Neuron (in vitro differentiated cells): ENCODE measurements around the gene ARHGEF12.
A peak's percentile ranks its signal among the peaks of the same experiment; 100 is the strongest.

Experiments used
- H2AFZ ChIP-seq: one replicate; pipeline ENCODE4 v1.6.1; 2013; ENCODE audit warnings: low read depth, mild to moderate bottlenecking, inconsistent platforms, low read length, moderate library complexity
- H3K27me3 ChIP-seq: one replicate; pipeline ENCODE4 v1.6.1; 2013; ENCODE audit warnings: low read length; ENCODE audit not compliant: insufficient read depth
- H3K36me3 ChIP-seq: one replicate; pipeline ENCODE4 v1.6.1; 2013; ENCODE audit warnings: low read length; ENCODE audit not compliant: insufficient read depth
- H3K4me1 ChIP-seq: one replicate; pipeline ENCODE4 v1.6.1; 2013; ENCODE audit warnings: low read length; ENCODE audit not compliant: insufficient read depth
- H3K4me3 ChIP-seq: 2 replicates; pipeline ENCODE4 v1.5.1; 2013; ENCODE audit warnings: mild to moderate bottlenecking, low read length, moderate library complexity
- H3K9me3 ChIP-seq: one replicate; pipeline ENCODE4 v1.6.1; 2013; ENCODE audit warnings: low read length

Gene ARHGEF12

DNA sequence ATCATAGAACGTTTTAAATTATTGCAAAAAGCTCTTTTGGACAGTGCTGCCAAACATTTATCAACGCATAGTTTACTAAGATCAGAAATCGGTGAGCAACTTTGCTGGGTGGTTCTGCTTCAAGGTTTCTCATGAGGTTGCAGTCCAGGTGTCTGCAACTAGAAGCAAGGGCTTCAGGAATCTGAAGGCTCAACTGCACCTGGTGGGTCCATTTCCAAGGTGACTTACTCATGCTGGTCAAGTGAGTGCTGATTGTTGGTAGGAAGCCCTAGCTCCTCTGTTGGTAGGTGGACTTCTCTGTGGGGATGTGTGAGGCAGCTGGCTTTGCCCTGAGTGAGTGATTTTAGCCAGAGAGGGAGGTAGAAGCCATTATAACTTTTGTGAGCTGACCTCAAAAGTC lies 22.5 kb downstream of the ARHGEF12 start:
- Histone ChIP-seq H3K36me3 (no peaks in the 10 kb centered on the region), H2AFZ (no peak overlapping the region), H3K9me3 (peaks cover 8% of the 10 kb centered on the region), H3K4me1 (no peaks in the 10 kb centered on the region), H3K4me3 (no peak overlapping the region), H3K27me3 (no peaks in the 10 kb centered on the region)

DNA sequence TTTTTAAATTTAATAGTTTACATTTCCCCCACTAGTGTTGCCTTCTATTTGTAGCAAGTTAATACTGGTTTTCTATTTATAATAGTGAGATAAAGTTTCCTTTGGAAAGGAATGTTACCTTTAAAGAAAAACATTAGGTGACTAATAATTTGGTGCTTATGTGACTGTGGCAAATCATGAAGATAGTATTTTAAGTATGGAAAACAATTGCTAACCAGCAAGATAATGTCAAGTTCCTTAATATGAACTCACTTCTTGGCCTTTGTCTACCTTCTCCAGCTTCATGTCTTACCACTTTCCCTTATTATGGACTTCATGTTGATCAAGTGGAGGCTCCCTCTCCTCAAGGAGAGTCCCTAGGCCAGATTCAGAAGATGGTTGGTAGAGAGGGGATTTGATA lies 27.2 kb downstream of the ARHGEF12 start:
- Histone ChIP-seq H3K27me3 (no peaks in the 10 kb centered on the region), H3K4me1 (no peaks in the 10 kb centered on the region), H3K9me3 (peaks cover 10% of the 10 kb centered on the region), H3K36me3 (no peaks in the 10 kb centered on the region), H3K4me3 (no peak overlapping the region), H2AFZ (no peak overlapping the region)

DNA sequence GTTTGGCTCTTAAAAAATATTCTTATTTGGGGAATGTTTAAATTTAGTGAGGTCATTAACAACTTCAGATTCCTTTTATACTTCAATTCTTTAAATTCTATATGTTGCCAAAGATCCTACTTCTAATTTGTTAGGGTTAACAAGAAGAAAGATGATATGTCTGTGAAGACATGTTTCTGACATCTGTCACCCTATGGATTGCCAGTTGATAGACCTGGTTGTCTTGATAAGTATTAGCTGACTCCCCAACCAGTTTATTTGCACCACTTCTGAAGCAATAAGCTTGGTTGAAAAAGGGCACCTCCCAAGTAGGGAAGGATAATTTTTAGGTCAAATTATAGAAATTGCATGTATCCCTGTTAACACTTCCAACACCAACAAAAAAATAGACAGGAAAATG lies 29.3 kb downstream of the ARHGEF12 start:
- Histone ChIP-seq H3K9me3 (peaks cover 7% of the 10 kb centered on the region), H3K4me3 (no peak overlapping the region), H2AFZ (no peak overlapping the region), H3K4me1 (no peaks in the 10 kb centered on the region), H3K27me3 (no peaks in the 10 kb centered on the region), H3K36me3 (no peaks in the 10 kb centered on the region)

DNA sequence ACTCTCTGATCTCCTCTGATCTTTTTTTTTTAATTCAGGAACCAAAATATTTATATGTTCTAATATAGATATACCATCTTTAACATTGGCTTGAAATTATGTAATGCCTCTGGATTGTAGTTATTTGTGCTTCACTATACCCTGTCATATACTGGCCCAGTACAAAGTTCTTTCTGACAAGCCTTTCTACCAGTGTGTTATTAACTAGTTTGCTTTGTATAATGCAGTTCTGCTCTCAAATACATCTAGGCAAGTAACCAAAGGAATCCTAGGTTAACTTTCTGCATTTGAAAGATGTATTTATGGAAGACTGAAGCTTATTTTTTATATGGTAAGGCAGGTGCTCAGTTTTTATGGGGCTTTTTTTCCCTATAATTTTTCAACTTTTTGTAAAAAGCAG lies 36.1 kb downstream of the ARHGEF12 start:
- Histone ChIP-seq H3K27me3 (no peaks in the 10 kb centered on the region), H3K36me3 (no peaks in the 10 kb centered on the region), H3K4me3 (no peak overlapping the region), H2AFZ (no peak overlapping the region), H3K4me1 (no peaks in the 10 kb centered on the region), H3K9me3 (peaks cover 1% of the 10 kb centered on the region)

DNA sequence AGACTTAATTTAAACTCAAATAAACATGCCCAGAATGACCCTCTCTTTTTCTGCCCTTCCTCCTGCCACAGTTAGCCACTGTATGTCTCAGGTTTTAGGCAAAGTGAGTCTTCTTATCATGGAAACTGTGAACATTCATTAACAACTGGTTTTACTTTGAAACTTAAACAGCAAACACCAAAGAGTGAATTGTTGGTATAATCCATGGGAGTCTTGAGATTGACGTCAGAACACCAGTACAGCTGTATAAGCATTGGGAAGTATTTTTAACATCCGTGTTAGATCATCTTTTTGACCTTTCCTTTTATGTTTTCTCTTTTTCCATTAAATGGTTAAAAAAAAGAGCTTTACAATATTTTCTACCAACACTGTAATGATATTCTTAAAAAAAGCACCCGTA lies 38.9 kb downstream of the ARHGEF12 start:
- peaks cover 4% of the 10 kb centered on the region for H3K9me3 ChIP-seq
- no peak overlapping the region for H2AFZ ChIP-seq
- H3K27me3 ChIP-seq, result no peaks in the 10 kb centered on the region
- H3K4me3 ChIP-seq, result no peak overlapping the region
- no peaks in the 10 kb centered on the region for H3K36me3 ChIP-seq
- H3K4me1 ChIP-seq, result no peaks in the 10 kb centered on the region

DNA sequence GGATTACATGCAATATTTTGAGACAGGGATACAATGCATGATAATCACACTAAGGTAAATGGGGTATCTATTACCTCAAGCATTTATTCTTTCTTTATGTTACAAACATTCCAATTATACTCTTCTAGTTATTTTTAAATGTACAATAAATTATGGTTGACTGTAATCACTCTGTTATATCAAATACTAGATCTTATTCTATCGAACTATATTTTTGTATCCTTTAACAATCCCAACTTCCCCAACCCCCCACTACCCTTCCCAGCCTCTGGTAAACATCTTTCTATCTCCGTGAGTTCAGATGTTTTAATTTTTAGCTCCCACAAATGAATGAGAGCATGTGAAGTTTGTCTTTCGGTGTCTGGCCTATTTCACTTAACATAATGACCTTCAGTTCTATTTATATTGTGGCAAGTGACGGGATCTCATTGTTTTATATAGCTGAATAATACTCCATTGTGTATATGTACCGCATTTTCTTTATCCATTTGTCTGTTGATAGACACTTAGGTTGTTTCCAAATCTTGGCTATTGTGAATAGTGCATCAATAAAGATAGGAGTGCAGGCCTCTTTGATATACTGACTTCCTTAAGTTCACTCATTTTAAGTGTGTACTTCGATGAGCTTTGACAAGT lies 40.5 kb downstream of the ARHGEF12 start:
- Histone ChIP-seq H3K27me3 (no peaks in the 10 kb centered on the region), H3K4me1 (no peaks in the 10 kb centered on the region), H2AFZ (no peak overlapping the region), H3K9me3 (peaks cover 4% of the 10 kb centered on the region), H3K4me3 (no peak overlapping the region), H3K36me3 (no peaks in the 10 kb centered on the region)

DNA sequence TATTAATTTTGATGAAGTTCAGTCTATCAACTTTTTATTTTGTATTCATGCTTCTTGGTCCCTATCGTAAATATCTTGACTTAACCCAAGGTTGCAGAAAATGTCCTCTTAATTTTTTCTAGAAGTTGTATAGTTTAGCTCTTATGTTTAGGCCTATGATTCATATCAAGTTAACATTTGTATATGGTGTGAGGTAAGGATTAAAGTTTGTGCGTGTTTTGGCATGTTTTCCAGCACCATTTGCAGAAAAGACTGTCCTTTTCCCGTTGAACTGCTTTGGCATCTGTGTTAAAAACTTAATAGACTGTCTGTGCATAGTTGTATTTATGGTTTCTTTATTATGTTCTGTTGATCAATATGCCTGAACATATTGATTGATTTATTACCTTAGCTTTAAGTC lies 42.3 kb downstream of the ARHGEF12 start:
- Histone ChIP-seq H3K27me3 (no peaks in the 10 kb centered on the region), H2AFZ (no peak overlapping the region), H3K36me3 (no peaks in the 10 kb centered on the region), H3K9me3 (peaks cover 7% of the 10 kb centered on the region), H3K4me3 (no peak overlapping the region), H3K4me1 (no peaks in the 10 kb centered on the region)

DNA sequence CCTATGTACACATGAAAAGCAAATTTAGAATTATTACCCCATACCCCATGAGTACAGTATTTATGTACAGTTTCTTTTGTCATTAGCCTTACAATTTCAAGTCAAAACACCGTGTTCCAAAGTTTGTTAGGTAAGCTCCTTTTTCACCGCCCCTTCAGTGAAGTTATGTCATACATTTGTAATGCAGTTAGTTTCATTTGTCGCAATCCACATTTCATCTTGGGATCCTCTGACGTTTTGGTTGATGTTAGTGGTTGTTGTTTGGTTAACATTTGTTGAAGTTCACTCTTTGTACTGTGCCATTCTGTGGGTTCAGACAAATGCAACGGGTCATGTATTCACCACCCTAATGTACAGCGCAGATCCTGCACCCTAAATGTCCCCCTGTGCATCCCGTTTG lies 45.2 kb downstream of the ARHGEF12 start:
- Histone ChIP-seq H3K36me3 (no peaks in the 10 kb centered on the region), H3K4me3 (no peak overlapping the region), H3K27me3 (no peaks in the 10 kb centered on the region), H2AFZ (no peak overlapping the region), H3K4me1 (peaks cover 16% of the 10 kb centered on the region), H3K9me3 (peaks cover 8% of the 10 kb centered on the region)

DNA sequence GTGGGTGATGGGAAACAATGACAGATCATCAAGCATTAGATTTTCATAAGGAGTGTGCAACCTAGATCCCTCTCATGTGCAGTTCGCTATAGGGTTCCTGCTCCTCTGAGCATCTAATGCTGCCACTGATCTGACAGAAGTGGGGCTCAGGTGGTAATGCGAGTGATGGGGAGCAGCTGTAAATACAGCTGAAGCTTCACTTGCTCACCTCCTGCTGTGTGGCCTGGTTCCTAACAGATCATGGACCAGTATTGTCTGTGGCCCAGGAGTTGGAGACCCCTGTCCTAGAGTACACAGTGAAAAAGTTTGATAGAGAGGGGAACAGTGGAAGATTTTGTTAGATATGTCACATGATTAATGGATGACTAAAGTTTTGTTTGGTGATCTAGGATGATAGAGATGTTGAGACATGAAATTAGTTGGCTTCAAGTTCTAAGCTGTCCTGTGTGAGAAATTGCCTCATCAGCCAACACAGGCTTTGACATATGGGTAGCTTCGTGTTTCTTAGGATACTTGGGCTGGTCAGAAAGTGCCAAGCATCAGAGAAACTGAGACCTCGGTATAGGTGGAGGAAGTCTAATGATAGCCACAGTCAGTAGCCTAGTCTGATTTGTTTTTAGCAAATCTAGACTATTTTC lies 47.4 kb downstream of the ARHGEF12 start:
- Histone ChIP-seq H3K36me3 (no peaks in the 10 kb centered on the region), H3K4me1 (peaks cover 16% of the 10 kb centered on the region), H3K4me3 (no peak overlapping the region), H3K9me3 (peaks cover 5% of the 10 kb centered on the region), H3K27me3 (no peaks in the 10 kb centered on the region), H2AFZ (no peak overlapping the region)

DNA sequence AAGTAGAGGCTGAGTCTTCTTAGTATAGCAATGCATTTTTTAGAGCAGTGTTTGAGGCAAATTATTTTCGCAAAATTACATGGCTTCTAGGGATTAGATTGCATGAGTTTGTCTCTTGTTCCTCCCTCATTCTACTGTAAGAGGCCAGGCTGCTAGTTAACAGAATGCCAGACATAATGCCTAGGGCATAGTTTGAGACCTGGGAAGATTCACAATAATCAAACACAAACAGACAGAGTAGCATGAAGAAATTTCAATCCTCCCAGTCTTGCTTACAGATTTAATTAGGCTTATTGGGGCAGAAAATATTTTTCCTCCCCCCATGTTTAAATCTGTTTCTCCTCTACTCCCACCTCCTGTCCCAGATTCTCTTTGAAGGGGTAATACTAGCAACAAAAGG lies 48.3 kb downstream of the ARHGEF12 start:
- Histone ChIP-seq H3K4me3 (no peak overlapping the region), H3K4me1 (peaks cover 16% of the 10 kb centered on the region), H3K27me3 (no peaks in the 10 kb centered on the region), H2AFZ (no peak overlapping the region), H3K36me3 (no peaks in the 10 kb centered on the region), H3K9me3 (peaks cover 5% of the 10 kb centered on the region)

DNA sequence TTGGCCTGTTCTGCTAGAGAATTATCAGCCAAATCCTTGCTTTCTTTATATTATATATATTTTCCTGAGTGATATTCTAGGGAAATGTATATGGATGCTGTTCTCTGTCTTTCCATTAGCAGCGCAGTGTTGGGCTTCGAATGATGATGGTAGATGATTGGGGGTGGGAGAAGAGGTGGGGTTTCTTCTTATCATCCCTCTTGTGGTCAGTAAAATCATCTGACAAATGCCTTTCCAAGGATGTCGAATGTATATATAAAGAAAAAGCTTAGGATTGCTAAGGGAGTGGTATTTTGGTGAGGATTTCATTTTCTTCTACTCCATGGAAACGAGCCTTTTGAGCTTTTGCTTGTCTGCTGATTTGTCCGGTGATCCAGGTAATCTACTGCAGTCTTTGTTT lies 48.9 kb downstream of the ARHGEF12 start:
- no peaks in the 10 kb centered on the region for H3K27me3 ChIP-seq
- no peak overlapping the region for H2AFZ ChIP-seq
- peak overlapping the region; percentile 16 for H3K4me3 ChIP-seq
- peaks cover 16% of the 10 kb centered on the region for H3K4me1 ChIP-seq
- H3K9me3 ChIP-seq, result peaks cover 5% of the 10 kb centered on the region
- no peaks in the 10 kb centered on the region for H3K36me3 ChIP-seq

DNA sequence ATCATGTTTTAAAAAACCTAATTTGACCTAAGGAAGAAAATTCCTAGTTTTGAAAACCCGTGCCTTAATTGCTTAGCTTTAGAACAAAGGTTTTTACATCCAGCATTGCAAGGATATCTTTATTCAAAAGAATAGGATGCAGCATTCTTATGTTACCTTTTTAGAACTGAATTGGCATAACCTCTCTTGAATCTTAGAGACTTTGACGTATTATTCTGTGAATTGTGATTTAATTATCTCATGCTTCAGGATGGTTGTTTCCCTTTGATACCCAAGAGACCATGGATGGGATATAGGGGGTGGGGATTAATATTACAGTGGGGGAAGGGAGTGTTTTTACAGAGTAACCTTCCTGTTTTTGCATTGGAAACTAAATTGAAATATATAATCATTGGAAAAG lies 49.4 kb downstream of the ARHGEF12 start:
- peaks cover 16% of the 10 kb centered on the region for H3K4me1 ChIP-seq
- peak overlapping the region; percentile 28 for H3K4me3 ChIP-seq
- H2AFZ ChIP-seq, result no peak overlapping the region
- no peaks in the 10 kb centered on the region for H3K27me3 ChIP-seq
- H3K9me3 ChIP-seq, result peaks cover 5% of the 10 kb centered on the region
- H3K36me3 ChIP-seq, result no peaks in the 10 kb centered on the region

DNA sequence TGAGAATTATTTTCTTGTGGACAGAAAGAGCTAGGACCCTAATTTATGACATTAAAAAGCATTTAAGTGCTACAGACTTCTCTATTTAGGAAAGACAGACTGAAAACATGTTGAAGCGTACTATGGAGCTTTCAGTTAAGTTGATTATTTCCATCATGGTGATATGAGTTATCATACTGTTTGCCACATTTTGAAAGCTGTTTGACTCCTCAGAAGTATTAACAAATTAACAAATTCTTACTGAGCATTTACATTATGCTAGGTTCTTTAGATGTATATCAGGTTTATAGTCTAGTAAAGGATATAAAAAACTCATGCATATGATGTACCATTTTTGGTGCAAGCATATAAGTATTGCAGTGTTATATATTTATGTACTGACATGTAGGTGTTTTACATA lies 50.1 kb downstream of the ARHGEF12 start:
- Histone ChIP-seq H3K27me3 (no peaks in the 10 kb centered on the region), H3K4me3 (peak overlapping the region; percentile 28), H3K4me1 (peaks cover 20% of the 10 kb centered on the region), H3K9me3 (peaks cover 5% of the 10 kb centered on the region), H2AFZ (no peak overlapping the region), H3K36me3 (no peaks in the 10 kb centered on the region)
